ENCODE results near the gene AHRR. TPM values are rescaled to one million over a fixed set of nuclear protein-coding genes. Genes with fewer than 3 reads are reported as not detected.
"Not testable (repeated sequence)": the region's sequence is repeated elsewhere in the genome, so short reads cannot be mapped to it uniquely, and the experiment has no call there.

AHRR gene
- total RNA-seq, 1 donor from 2014 or later: 1.0 TPM

GRCh38 chr5:368183-369084, 46.9 kb downstream of the AHRR start:
- peaks cover 3% of the 10 kb centered on the region for H3K9me3 Mint-ChIP-seq
- H3K27ac Mint-ChIP-seq (ENCODE audit: unreplicated experiment): no peak overlapping the region
- no peak overlapping the region for H3K4me3 Mint-ChIP-seq
- no peak for TF ChIP-seq CTCF (conservative IDR thresholded peaks at IDR 0.05)
- peaks cover 22% of the 10 kb centered on the region for H3K27me3 Mint-ChIP-seq (ENCODE audit: low read depth)
- H3K36me3 Mint-ChIP-seq (ENCODE audit: low read depth): no peaks in the 10 kb centered on the region
- DNase-seq (ENCODE audit: low read depth, low spot score): no peak
- peaks cover 4% of the 10 kb centered on the region for H3K4me1 Mint-ChIP-seq

- Mint-ChIP-seq H3K4me1 (peaks cover 4% of the 10 kb centered on the region), H3K9me3 (peaks cover 3% of the 10 kb centered on the region), H3K27me3 (ENCODE audit: low read depth) (peaks cover 24% of the 10 kb centered on the region), H3K27ac (ENCODE audit: unreplicated experiment) (no peak overlapping the region), H3K4me3 (no peak overlapping the region), H3K36me3 (ENCODE audit: low read depth) (no peaks in the 10 kb centered on the region)
- TF ChIP-seq CTCF (conservative IDR thresholded peaks at IDR 0.05): no peak
- DNase-seq (ENCODE audit: low read depth, low spot score): no peak
Observed at GRCh38 chr5:369151-369868, 47.8 kb downstream of the AHRR start.

GRCh38 chr5:369869-370236, 48.3 kb downstream of the AHRR start:
- not testable (repeated sequence) for H3K36me3 Mint-ChIP-seq (ENCODE audit: low read depth); H3K9me3 Mint-ChIP-seq; H3K4me1 Mint-ChIP-seq; H3K4me3 Mint-ChIP-seq; DNase-seq (ENCODE audit: low read depth, low spot score); H3K27ac Mint-ChIP-seq (ENCODE audit: unreplicated experiment)
- peaks cover 26% of the 10 kb centered on the region for H3K27me3 Mint-ChIP-seq (ENCODE audit: low read depth)

GRCh38 chr5:370311-370958, 48.9 kb downstream of the AHRR start:
- no peak overlapping the region for H3K27ac Mint-ChIP-seq (ENCODE audit: unreplicated experiment)
- no peak for DNase-seq (ENCODE audit: low read depth, low spot score)
- no peak for TF ChIP-seq CTCF (conservative IDR thresholded peaks at IDR 0.05)
- no peaks in the 10 kb centered on the region for H3K9me3 Mint-ChIP-seq
- H3K4me1 Mint-ChIP-seq: peaks cover 4% of the 10 kb centered on the region
- peaks cover 31% of the 10 kb centered on the region for H3K27me3 Mint-ChIP-seq (ENCODE audit: low read depth)
- H3K4me3 Mint-ChIP-seq: no peak overlapping the region
- no peaks in the 10 kb centered on the region for H3K36me3 Mint-ChIP-seq (ENCODE audit: low read depth)

GRCh38 chr5:370959-371810, 49.7 kb downstream of the AHRR start:
- Mint-ChIP-seq H3K27ac (ENCODE audit: unreplicated experiment) (no peak overlapping the region), H3K36me3 (ENCODE audit: low read depth) (no peaks in the 10 kb centered on the region), H3K27me3 (ENCODE audit: low read depth) (peaks cover 31% of the 10 kb centered on the region), H3K4me3 (no peak overlapping the region), H3K9me3 (no peaks in the 10 kb centered on the region), H3K4me1 (peaks cover 4% of the 10 kb centered on the region)
- DNase-seq (ENCODE audit: low read depth, low spot score): no peak
- no peak for TF ChIP-seq CTCF (conservative IDR thresholded peaks at IDR 0.05)

Measured in neural crest cell (in vitro differentiated cells).